A673 (cell line): ENCODE data around the gene WNT3. TPM values are rescaled to one million over a fixed set of nuclear protein-coding genes. Genes with fewer than 3 reads are reported as not detected.

ENCODE experiments used
- BruUV-seq: library from RNA; stranded (reverse); fragments of 400-500 nt; replicated peaks from 2 replicates; lab custom pipeline; 2021; lab: Mats Ljungman, UMichigan
- CTCF ChIA-PET: fragments of 300-600 bp; sonication (Branson Sonifier 250); formaldehyde crosslinking; loops from one replicate; lab custom pipeline; 2022; ENCODE audit warnings: antibody characterized with exemption; lab: Charles Lee
- POLR2A ChIA-PET: fragments of 300-600 bp; sonication (Branson Sonifier 250); formaldehyde crosslinking; loops from one replicate; lab custom pipeline; 2022; ENCODE audit warnings: antibody characterized with exemption; ENCODE audit not compliant: low non-redundant PET; lab: Charles Lee
- DNase-seq: peaks from one replicate; pipeline ENCODE4 v3.0.0-alpha.2; 2015; ENCODE audit warnings: low spot score
- H3K27ac ChIP-seq: fragments of 200-600 bp; sonication (generic); 2 replicates; pipeline ENCODE4 v1.5.1; 2016; ENCODE audit warnings: mixed run types, low read depth, mild to moderate bottlenecking, mixed read lengths, antibody characterized with exemption, low read length; ENCODE audit not compliant: poor library complexity, severe bottlenecking
- H3K27me3 ChIP-seq: fragments of 200-600 bp; sonication (generic); replicated peaks from 2 replicates; pipeline ENCODE4 v1.6.1; 2017; ENCODE audit warnings: mixed run types, low read depth, mild to moderate bottlenecking, mixed read lengths, antibody characterized with exemption, low read length; ENCODE audit not compliant: insufficient read depth, poor library complexity
- H3K36me3 ChIP-seq: fragments of 200-600 bp; sonication (generic); 2 replicates; pipeline ENCODE4 v1.6.1; 2016; ENCODE audit warnings: mixed run types, mild to moderate bottlenecking, mixed read lengths, antibody characterized with exemption, low read length; ENCODE audit not compliant: insufficient read depth, poor library complexity, severe bottlenecking
- H3K4me1 ChIP-seq: fragments of 200-600 bp; sonication (generic); 2 replicates; pipeline ENCODE4 v1.6.1; 2017; ENCODE audit warnings: mixed run types, mild to moderate bottlenecking, mixed read lengths, antibody characterized with exemption, low read length; ENCODE audit not compliant: insufficient read depth, poor library complexity, severe bottlenecking
- H3K4me3 ChIP-seq: fragments of 200-600 bp; sonication (generic); 2 replicates; pipeline ENCODE4 v1.5.1; 2016; ENCODE audit warnings: low read depth, mixed run types, mild to moderate bottlenecking, mixed read lengths, low read length; ENCODE audit not compliant: poor library complexity, severe bottlenecking
- H3K9me3 ChIP-seq: fragments of 200-600 bp; sonication (generic); 2 replicates; pipeline ENCODE4 v1.6.1; 2016; ENCODE audit warnings: mixed run types, low read depth, mild to moderate bottlenecking, mixed read lengths, antibody characterized with exemption, low read length; ENCODE audit not compliant: poor library complexity, severe bottlenecking
- EZH2 ChIP-seq: fragments of 200-600 bp; sonication (generic); IDR thresholded peaks from 2 replicates; pipeline ENCODE4 v1.6.1; 2017; ENCODE audit warnings: borderline replicate concordance, low read depth, mild to moderate bottlenecking, mixed read lengths, antibody characterized with exemption, low read length; ENCODE audit not compliant: poor library complexity, severe bottlenecking
- intact Hi-C: fragments of 100-400 bp; cut with micrococcal nuclease; formaldehyde crosslinking; loops from one replicate; pipeline ENCODE4 v1.10.0; 2022; ENCODE audit not compliant: unreplicated experiment
- total RNA-seq: library from RNA; stranded (reverse); gene quantifications from 2 replicates; pipeline ENCODE4 v1.2.3, GENCODE V29; 2021
- TF ChIP-seq, protein P1 (sequence below): fragments of 300-800, 200-600 bp; sonication (generic); conservative IDR thresholded peaks from 2 replicates; pipeline ENCODE4 v1.5.1; 2017; ENCODE audit warnings: low read depth, mild to moderate bottlenecking, antibody characterized with exemption, low read length, moderate library complexity, mixed read lengths

The WNT3 gene
- total RNA-seq, 1 experiment from 2014 or later, result 1.3 TPM

DNA sequence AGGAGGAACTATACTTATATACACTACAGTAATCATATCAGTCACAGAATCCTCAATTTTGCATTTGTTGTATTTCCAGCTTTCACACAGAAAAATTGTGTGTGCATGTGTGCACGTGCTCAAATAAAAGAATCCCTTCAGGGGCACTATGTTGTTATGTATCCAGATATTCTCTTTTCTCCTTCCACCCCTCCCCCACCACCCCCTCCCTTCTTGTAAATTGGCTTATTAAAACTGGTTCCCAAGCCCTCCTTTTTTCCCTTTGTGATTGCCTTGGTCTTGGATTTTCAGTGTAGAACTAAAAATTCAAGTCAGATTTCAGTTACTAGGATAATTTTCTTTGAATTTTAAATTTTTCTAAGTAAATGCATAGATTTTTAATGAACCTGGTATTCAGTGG lies 86.3 kb downstream of the WNT3 start:
- CTCF ChIA-PET, result no interaction called here
- no peak overlapping the region for H3K4me3 ChIP-seq

DNA sequence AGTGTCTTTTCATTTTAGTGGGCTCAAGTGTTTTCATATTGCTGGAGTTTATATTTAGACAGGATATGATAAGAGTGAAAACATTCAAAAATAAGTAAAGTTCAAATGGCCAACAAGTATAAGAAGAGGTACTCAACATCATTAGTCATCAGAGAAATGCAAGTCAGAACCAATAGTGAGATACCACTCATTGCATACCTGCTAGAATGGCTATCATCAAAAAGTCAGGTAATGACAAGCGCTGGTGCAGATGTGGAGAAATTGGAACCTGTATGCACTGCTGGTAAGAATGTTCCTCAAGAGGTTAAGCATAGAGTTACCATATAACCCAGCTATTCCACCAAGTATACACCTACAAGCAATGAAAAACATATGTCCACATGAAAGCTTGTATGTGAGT lies 87.8 kb downstream of the WNT3 start:
- no peak overlapping the region for H3K27ac ChIP-seq
- H3K36me3 ChIP-seq, result no peaks in the 10 kb centered on the region
- no peak for TF ChIP-seq EZH2
- peaks cover 24% of the 10 kb centered on the region for H3K4me1 ChIP-seq
- no peak overlapping the region for H3K4me3 ChIP-seq
- intact Hi-C loops, result no loop called here
- H3K27me3 ChIP-seq, result no peaks in the 10 kb centered on the region
- H3K9me3 ChIP-seq, result no peaks in the 10 kb centered on the region
- DNase-seq, result no peak
- BruUV-seq, result no TSS peak
- CTCF ChIA-PET, result no interaction called here
- POLR2A ChIA-PET, result no interaction called here

More for the DNA sequence above, 86.3 kb downstream of the WNT3 start:
- Histone ChIP-seq H3K9me3 (no peaks in the 10 kb centered on the region), H3K27ac (peak overlapping the region; percentile 67), H3K27me3 (no peaks in the 10 kb centered on the region), H3K36me3 (no peaks in the 10 kb centered on the region), H3K4me1 (peaks cover 24% of the 10 kb centered on the region)
- BruUV-seq, result no TSS peak
- intact Hi-C loops, result no loop called here
- POLR2A ChIA-PET, result no interaction called here
- peak; percentile 32 for DNase-seq
- TF ChIP-seq EZH2, result no peak
- TF ChIP-seq, protein P1, sequence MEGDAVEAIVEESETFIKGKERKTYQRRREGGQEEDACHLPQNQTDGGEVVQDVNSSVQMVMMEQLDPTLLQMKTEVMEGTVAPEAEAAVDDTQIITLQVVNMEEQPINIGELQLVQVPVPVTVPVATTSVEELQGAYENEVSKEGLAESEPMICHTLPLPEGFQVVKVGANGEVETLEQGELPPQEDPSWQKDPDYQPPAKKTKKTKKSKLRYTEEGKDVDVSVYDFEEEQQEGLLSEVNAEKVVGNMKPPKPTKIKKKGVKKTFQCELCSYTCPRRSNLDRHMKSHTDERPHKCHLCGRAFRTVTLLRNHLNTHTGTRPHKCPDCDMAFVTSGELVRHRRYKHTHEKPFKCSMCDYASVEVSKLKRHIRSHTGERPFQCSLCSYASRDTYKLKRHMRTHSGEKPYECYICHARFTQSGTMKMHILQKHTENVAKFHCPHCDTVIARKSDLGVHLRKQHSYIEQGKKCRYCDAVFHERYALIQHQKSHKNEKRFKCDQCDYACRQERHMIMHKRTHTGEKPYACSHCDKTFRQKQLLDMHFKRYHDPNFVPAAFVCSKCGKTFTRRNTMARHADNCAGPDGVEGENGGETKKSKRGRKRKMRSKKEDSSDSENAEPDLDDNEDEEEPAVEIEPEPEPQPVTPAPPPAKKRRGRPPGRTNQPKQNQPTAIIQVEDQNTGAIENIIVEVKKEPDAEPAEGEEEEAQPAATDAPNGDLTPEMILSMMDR, result no peak

DNA sequence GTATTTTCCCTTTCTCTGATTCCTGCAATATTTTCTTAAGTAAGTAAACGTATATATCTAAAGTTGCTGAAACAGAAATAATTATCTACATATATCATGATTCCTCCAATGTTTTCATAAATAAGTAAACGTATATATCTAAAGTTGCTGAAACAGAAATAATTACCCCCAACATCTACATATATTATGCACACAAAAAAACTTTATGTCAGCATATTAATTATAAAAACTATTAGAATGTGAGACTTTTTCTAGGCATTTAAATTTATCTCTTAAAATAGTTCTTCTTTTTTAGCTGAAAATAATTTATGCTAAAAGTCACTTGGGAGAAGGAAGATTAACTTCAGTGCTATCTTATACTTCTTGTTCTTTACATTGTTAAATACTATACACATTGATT lies 88.5 kb downstream of the WNT3 start:
- Histone ChIP-seq H3K4me3 (no peak overlapping the region), H3K4me1 (peaks cover 24% of the 10 kb centered on the region), H3K36me3 (no peaks in the 10 kb centered on the region), H3K27me3 (no peaks in the 10 kb centered on the region), H3K27ac (no peak overlapping the region), H3K9me3 (no peaks in the 10 kb centered on the region)
- POLR2A ChIA-PET, result no interaction called here
- no peak for TF ChIP-seq EZH2
- TF ChIP-seq, protein P1, result no peak
- BruUV-seq, result no TSS peak
- CTCF ChIA-PET, result no interaction called here
- intact Hi-C loops, result no loop called here
- DNase-seq, result no peak

DNA sequence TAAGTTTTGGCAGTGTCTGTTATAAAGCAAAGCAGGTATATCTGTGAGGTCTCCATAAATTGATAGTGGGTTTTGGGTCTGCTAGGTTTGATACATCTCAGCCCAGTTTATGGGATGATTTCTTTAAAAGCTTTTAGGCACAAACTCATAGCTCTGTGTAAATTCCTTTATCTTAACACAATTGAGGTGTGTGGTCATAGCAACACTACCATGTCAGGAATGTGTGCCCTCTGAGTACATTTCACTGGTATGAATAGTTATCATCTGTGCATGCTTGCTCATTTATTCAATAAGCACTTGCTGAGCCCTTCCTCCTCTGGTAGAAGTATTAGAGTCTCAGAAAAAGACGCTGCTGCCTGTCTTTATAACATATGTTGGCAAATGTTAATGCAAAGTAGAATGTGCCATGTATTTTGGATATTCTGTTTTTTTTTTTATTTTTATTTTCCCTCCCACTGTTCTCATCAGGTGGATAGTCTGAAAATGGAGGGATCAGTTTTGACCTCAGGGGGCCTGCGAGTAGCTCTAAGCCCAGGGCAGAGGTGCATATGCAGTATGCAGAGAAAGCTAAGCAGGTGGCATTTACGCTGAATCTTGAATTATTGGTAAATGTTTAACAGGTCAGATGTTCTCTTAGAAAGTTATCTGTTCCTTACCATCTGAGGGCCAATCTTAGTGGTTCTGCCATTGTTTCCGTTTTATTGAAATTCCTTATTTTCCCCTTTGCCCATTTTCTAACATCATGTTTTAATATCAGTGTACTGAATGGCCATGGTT lies 90.7 kb downstream of the WNT3 start:
- H3K27me3 ChIP-seq, result no peaks in the 10 kb centered on the region
- peaks cover 11% of the 10 kb centered on the region for H3K4me1 ChIP-seq
- no peak overlapping the region for H3K27ac ChIP-seq
- CTCF ChIA-PET, result no interaction called here
- no peak for DNase-seq
- intact Hi-C loops, result no loop called here
- BruUV-seq, result no TSS peak
- POLR2A ChIA-PET, result no interaction called here
- no peak for TF ChIP-seq EZH2
- TF ChIP-seq, protein P1, result no peak
- H3K9me3 ChIP-seq, result no peaks in the 10 kb centered on the region
- H3K36me3 ChIP-seq, result no peaks in the 10 kb centered on the region
- no peak overlapping the region for H3K4me3 ChIP-seq
